ENCODE results near the gene MC4R. TPM values are rescaled to one million over a fixed set of nuclear protein-coding genes. Genes with fewer than 3 reads are reported as not detected.
"Not testable (repeated sequence)": the region's sequence is repeated elsewhere in the genome, so short reads cannot be mapped to it uniquely, and the experiment has no call there.

MC4R gene
- total RNA-seq (not detected), polyA plus RNA-seq (not detected)
- long read RNA-seq, donor 1: 0 reads
- long read RNA-seq, donor 2: 0 reads

DNA sequence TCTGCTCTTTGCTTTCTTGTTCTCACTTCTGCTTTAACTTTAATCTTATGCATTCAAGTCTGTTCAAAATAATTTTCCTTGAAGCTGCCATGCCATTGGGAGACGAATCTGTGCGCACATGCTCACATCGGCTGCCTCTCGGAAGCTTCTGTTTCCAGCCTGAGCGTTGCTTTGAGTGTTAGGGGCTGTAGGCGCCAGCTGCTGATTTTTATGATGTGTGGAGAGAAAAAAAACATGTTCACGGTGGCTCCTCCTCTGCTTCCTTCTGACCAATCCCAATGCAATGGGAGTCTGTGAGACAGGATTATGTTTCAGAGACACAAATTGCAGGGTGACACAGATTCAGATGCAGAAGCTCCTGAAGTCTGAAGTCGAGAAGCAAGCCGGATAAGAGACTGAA lies at the start of gene MC4R:
MC4R (minus strand) TSS at position 180 of the 400 bp plus-strand sequence. CDS start 426 bp downstream, outside the sequence.
- no peaks in the 10 kb centered on the region for H3K9me3 ChIP-seq (ENCODE audit: control insufficient read depth, low read length)
- intact Hi-C loops (cut with DNase I): no loop called here
- WGBS, 2 donors: 0 to 1% methylated on average over 9 of the region's 9 CpGs
- H3K4me3 ChIP-seq (ENCODE audit: low read length in 2 of 2): no peak within 1 kb of the TSS
- ATAC-seq (ENCODE audit: low FRiP score) (no peak), DNase-seq (no peak)
- H3K36me3 ChIP-seq (ENCODE audit: control insufficient read depth in 1 of 2, insufficient read depth in 2 of 2, low read length in 1 of 2): no peaks in the 10 kb centered on the region
- H3K4me1 ChIP-seq (ENCODE audit: control insufficient read depth in 1 of 2, insufficient read depth in 2 of 2, low read length in 2 of 2): no peaks in the 10 kb centered on the region
- H3K27me3 ChIP-seq (ENCODE audit: control insufficient read depth in 1 of 2, insufficient read depth in 2 of 2, low read length in 1 of 2): no peaks in the 10 kb centered on the region
- no peak within 1 kb of the TSS for H3K27ac ChIP-seq (ENCODE audit: low read depth in 1 of 2, low read length in 2 of 2)

DNA sequence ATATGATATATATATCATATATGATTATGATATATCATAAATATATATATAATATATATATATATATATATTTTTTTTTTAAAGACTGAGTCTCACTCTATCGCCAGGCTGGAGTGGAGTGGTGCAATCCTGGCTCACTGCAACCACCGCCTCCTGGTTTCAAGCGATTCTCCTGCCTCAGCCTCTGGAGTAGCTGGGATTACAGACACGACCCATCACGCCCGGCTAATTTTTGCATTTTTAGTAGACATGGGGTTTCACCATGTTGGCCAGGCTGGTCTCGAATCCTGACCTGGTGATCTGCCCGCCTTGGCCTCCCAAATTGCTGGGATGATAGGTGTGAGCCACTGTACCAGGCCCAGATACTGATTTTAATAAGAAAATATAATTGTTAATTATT lies 49.7 kb upstream of the MC4R start:
- DNase-seq; H3K27me3 ChIP-seq (ENCODE audit: control insufficient read depth in 1 of 2, insufficient read depth in 2 of 2, low read length in 1 of 2); H3K4me3 ChIP-seq (ENCODE audit: low read length in 2 of 2); H3K9me3 ChIP-seq (ENCODE audit: control insufficient read depth, low read length); ATAC-seq (ENCODE audit: low FRiP score); intact Hi-C loops (cut with DNase I); H3K27ac ChIP-seq (ENCODE audit: low read depth in 1 of 2, low read length in 2 of 2); H3K4me1 ChIP-seq (ENCODE audit: control insufficient read depth in 1 of 2, insufficient read depth in 2 of 2, low read length in 2 of 2); H3K36me3 ChIP-seq (ENCODE audit: control insufficient read depth in 1 of 2, insufficient read depth in 2 of 2, low read length in 1 of 2): not testable (repeated sequence)
- 95% methylated on average over 8 of the region's 8 CpGs for WGBS, 2 donors

DNA sequence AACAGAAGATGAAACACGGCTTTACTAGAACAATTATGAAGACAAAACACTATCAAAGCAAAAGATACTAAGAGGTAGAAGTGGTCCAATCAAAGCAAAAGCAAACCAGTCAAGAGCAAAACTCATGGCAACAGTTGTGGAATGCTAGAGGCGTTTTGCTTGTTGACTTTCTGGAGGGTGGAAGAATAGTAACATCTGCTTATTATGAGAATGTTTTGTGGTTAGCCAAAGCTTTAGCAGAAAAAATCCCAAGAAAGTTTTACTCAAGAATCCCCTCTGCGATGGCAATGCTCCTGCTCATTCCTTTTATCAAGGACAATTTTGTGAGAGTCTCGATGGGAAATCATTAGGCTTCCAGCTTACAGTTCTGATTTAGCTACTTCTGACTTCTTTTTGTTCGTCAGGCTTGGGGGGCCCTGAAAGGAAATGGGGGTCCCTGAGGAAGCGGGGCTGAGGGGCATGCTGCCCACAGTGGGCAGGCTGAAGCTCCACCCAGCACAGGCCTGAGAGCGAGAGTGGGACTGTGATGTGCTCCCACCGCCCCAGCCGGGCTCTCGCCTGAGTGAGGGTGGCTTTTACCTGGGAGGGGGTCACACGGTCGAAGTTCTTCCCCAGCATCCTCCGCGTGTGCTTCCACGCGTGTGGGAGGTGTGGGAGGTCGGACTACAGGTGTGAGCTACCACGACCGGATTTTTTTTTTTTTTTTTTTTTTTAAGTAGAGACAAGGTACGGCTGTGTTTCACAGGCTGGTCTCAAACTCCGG lies 49.0 kb upstream of the MC4R start:
- Histone ChIP-seq H3K4me1 (ENCODE audit: control insufficient read depth in 1 of 2, insufficient read depth in 2 of 2, low read length in 2 of 2) (no peaks in the 10 kb centered on the region), H3K27me3 (ENCODE audit: control insufficient read depth in 1 of 2, insufficient read depth in 2 of 2, low read length in 1 of 2) (no peaks in the 10 kb centered on the region), H3K36me3 (ENCODE audit: control insufficient read depth in 1 of 2, insufficient read depth in 2 of 2, low read length in 1 of 2) (no peaks in the 10 kb centered on the region), H3K27ac (ENCODE audit: low read depth in 1 of 2, low read length in 2 of 2) (no peak overlapping the region), H3K4me3 (ENCODE audit: low read length in 2 of 2) (no peak overlapping the region), H3K9me3 (ENCODE audit: control insufficient read depth, low read length) (no peaks in the 10 kb centered on the region)
- whole genome bisulfite sequencing, 2 donors: 81 to 84% methylated on average over 21 of the region's 21 CpGs
- ATAC-seq (ENCODE audit: low FRiP score) (no peak), DNase-seq (no peak)
- intact Hi-C loops (cut with DNase I): no loop called here

DNA sequence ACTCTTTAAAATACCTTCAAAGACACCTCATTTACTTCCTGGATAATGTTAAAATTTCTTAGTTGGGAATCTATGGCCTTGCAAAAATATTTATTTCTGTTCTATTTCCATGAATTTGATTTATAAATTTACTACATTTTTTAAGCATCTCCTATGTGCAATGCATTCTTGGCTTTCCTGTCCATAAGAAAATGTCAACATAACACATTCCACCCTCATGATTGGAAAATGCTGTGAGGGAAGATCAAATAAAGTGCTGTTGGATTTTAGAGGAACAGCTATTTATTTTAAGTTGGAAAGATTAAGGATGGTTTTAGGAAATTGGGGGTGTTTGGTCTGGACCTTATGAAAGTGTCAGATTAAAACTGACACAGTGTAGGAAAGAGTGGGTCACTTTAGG lies 45.4 kb upstream of the MC4R start:
- Histone ChIP-seq H3K9me3 (ENCODE audit: control insufficient read depth, low read length) (no peaks in the 10 kb centered on the region), H3K4me3 (ENCODE audit: low read length in 2 of 2) (no peak overlapping the region), H3K27me3 (ENCODE audit: control insufficient read depth in 1 of 2, insufficient read depth in 2 of 2, low read length in 1 of 2) (no peaks in the 10 kb centered on the region), H3K4me1 (ENCODE audit: control insufficient read depth in 1 of 2, insufficient read depth in 2 of 2, low read length in 2 of 2) (no peaks in the 10 kb centered on the region), H3K27ac (ENCODE audit: low read depth in 1 of 2, low read length in 2 of 2) (no peak overlapping the region), H3K36me3 (ENCODE audit: control insufficient read depth in 1 of 2, insufficient read depth in 2 of 2, low read length in 1 of 2) (no peaks in the 10 kb centered on the region)
- intact Hi-C loops (cut with DNase I): no loop called here
- ATAC-seq (ENCODE audit: low FRiP score): no peak
- DNase-seq: no peak

DNA sequence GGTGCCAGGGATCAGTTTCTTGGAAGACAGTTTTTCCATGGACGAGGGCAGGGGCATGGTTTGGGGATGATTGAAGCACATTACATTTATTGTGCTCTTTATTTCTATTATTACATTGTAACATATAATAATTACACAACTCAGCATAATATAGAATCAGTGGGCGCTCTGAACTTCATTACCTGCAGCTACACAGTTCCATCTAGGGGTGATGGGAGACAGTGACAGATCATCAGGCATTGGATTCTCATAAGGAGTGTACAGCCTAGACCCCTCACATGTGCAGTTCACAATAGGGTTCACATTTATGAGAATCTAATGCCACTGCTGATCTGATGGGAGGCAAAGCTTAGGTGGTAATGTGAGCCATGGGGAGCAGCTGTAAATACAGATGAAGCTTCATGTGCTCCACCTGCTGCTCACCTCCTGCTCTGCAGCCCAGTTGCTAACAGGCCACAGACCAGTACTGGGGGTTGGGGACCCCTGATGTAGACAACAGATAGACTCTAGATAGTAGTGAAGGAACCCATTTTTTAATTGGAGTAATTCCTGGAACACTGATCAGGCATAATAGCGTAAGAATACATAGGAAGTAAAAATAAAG lies 41.5 kb upstream of the MC4R start:
- Histone ChIP-seq H3K4me1 (ENCODE audit: control insufficient read depth in 1 of 2, insufficient read depth in 2 of 2, low read length in 2 of 2) (no peaks in the 10 kb centered on the region), H3K4me3 (ENCODE audit: low read length in 2 of 2) (no peak overlapping the region), H3K27me3 (ENCODE audit: control insufficient read depth in 1 of 2, insufficient read depth in 2 of 2, low read length in 1 of 2) (no peaks in the 10 kb centered on the region), H3K9me3 (ENCODE audit: control insufficient read depth, low read length) (no peaks in the 10 kb centered on the region), H3K27ac (ENCODE audit: low read depth in 1 of 2, low read length in 2 of 2) (no peak overlapping the region), H3K36me3 (ENCODE audit: control insufficient read depth in 1 of 2, insufficient read depth in 2 of 2, low read length in 1 of 2) (no peaks in the 10 kb centered on the region)
- intact Hi-C loops (cut with DNase I): no loop called here
- no peak for ATAC-seq (ENCODE audit: low FRiP score)
- no peak for DNase-seq
- 82 to 89% methylated on average over 3 of the region's 3 CpGs for WGBS, 2 donors

DNA sequence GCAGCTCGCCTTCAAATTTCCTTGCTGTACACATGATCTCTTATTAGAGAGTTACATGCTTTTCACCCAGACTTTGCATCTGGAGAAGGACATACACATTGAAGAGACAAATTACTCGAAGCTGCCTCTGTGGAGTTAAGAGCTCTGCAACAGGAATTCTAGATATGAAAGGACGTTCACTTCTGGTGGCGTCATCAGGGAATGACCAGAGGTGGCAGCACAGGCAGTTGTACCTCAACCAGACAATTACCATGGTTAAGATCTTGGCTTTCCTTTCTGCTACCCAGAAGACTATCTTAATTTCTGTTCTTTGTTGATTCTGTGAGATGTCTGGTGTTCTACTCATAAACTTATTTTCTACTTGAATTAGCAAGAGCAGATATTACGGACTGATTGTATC lies 39.1 kb upstream of the MC4R start:
- no peaks in the 10 kb centered on the region for H3K27me3 ChIP-seq (ENCODE audit: control insufficient read depth in 1 of 2, insufficient read depth in 2 of 2, low read length in 1 of 2)
- no peak overlapping the region for H3K4me3 ChIP-seq (ENCODE audit: low read length in 2 of 2)
- H3K4me1 ChIP-seq (ENCODE audit: control insufficient read depth in 1 of 2, insufficient read depth in 2 of 2, low read length in 2 of 2): no peaks in the 10 kb centered on the region
- no peaks in the 10 kb centered on the region for H3K9me3 ChIP-seq (ENCODE audit: control insufficient read depth, low read length)
- ATAC-seq (ENCODE audit: low FRiP score) (no peak), DNase-seq (no peak)
- intact Hi-C loops (cut with DNase I): no loop called here
- H3K27ac ChIP-seq (ENCODE audit: low read depth in 1 of 2, low read length in 2 of 2): no peak overlapping the region
- H3K36me3 ChIP-seq (ENCODE audit: control insufficient read depth in 1 of 2, insufficient read depth in 2 of 2, low read length in 1 of 2): no peaks in the 10 kb centered on the region
- 54 to 58% methylated on average over 5 of the region's 5 CpGs for WGBS, 2 donors

DNA sequence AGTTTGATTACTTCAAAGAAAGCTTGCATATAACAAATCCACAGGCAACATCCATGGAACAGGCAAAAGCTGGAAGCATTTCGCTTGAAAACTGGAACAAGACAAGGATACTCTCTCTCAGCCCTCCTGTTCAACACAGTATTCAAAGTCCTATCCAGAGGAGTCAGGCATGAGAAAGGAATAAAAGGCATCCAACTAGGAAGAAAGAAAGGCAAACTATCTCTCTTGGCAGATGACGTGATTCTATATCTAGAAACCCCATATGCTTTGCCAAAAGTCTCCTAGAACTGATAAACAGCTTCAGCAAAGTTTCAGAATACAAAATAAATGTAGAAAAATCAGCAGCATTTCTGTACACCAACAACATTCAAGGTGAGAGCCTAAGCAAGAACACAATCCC lies 34.1 kb upstream of the MC4R start:
- Histone ChIP-seq H3K4me3 (ENCODE audit: low read length in 2 of 2) (no peak overlapping the region), H3K27me3 (ENCODE audit: control insufficient read depth in 1 of 2, insufficient read depth in 2 of 2, low read length in 1 of 2) (no peaks in the 10 kb centered on the region), H3K9me3 (ENCODE audit: control insufficient read depth, low read length) (no peaks in the 10 kb centered on the region), H3K36me3 (ENCODE audit: control insufficient read depth in 1 of 2, insufficient read depth in 2 of 2, low read length in 1 of 2) (no peaks in the 10 kb centered on the region), H3K27ac (ENCODE audit: low read depth in 1 of 2, low read length in 2 of 2) (no peak overlapping the region), H3K4me1 (ENCODE audit: control insufficient read depth in 1 of 2, insufficient read depth in 2 of 2, low read length in 2 of 2) (no peaks in the 10 kb centered on the region)
- intact Hi-C loops (cut with DNase I): no loop called here
- ATAC-seq (ENCODE audit: low FRiP score): no peak
- no peak for DNase-seq
- 56% methylated on average over 2 of the region's 2 CpGs for WGBS, 2 donors

DNA sequence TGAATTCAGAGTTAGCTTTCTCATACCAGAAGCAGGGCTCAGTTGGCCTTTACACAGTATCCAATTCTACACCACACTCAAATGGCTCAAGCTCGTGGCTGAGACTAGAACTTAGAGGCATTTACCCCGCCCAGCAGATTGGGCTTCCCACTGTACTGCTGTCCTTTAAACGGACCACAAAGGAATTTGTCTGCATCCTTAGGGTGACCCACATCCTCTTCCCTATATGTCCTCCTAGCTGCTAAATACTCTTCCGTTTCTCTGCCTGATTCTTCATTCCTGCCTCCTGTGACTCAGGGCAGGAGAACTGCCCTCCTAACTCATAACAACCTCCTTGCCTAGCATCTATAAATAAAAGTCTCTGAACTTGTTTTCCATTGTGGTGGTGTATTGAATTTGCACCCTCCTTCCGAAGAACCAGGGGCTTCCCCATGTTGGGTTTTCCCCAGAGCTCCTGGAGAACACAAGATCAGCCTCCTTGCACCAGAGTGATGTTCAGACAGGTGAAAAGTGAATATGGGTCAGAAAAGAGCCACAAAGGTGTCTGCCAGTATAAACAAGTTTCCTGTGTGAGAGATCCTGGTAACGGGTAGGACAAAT lies 32.0 kb upstream of the MC4R start:
- DNase-seq: no peak
- Histone ChIP-seq H3K36me3 (ENCODE audit: control insufficient read depth in 1 of 2, insufficient read depth in 2 of 2, low read length in 1 of 2) (no peaks in the 10 kb centered on the region), H3K4me3 (ENCODE audit: low read length in 2 of 2) (no peak overlapping the region), H3K27ac (ENCODE audit: low read depth in 1 of 2, low read length in 2 of 2) (no peak overlapping the region), H3K9me3 (ENCODE audit: control insufficient read depth, low read length) (peaks cover 1% of the 10 kb centered on the region), H3K4me1 (ENCODE audit: control insufficient read depth in 1 of 2, insufficient read depth in 2 of 2, low read length in 2 of 2) (no peaks in the 10 kb centered on the region), H3K27me3 (ENCODE audit: control insufficient read depth in 1 of 2, insufficient read depth in 2 of 2, low read length in 1 of 2) (no peaks in the 10 kb centered on the region)
- intact Hi-C loops (cut with DNase I): no loop called here
- ATAC-seq (ENCODE audit: low FRiP score): no peak
- WGBS, 2 donors: 67 to 68% methylated on average over 6 of the region's 6 CpGs

DNA sequence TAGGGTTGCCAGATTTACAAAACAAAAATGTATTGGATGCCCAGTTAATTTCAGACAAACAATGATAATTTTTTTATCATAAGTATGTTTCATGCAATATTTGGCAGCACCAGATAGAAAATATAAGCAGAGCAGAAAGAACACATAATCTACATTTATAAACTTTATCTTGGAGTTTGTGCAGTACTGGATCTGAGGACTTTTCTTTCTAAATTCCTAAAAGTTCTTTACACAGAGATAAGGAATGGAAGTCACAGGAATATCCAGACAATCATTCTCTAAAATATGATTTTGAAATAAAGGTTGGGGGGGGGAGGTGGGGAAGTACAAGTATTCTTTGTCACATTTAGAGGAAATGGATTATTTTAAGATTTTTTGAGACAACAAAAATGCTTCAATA lies 28.8 kb upstream of the MC4R start:
- Histone ChIP-seq H3K27ac (ENCODE audit: low read depth in 1 of 2, low read length in 2 of 2) (no peak overlapping the region), H3K9me3 (ENCODE audit: control insufficient read depth, low read length) (peaks cover 1% of the 10 kb centered on the region), H3K4me3 (ENCODE audit: low read length in 2 of 2) (no peak overlapping the region), H3K36me3 (ENCODE audit: control insufficient read depth in 1 of 2, insufficient read depth in 2 of 2, low read length in 1 of 2) (no peaks in the 10 kb centered on the region), H3K4me1 (ENCODE audit: control insufficient read depth in 1 of 2, insufficient read depth in 2 of 2, low read length in 2 of 2) (no peaks in the 10 kb centered on the region), H3K27me3 (ENCODE audit: control insufficient read depth in 1 of 2, insufficient read depth in 2 of 2, low read length in 1 of 2) (no peaks in the 10 kb centered on the region)
- ATAC-seq (ENCODE audit: low FRiP score) (no peak), DNase-seq (no peak)
- intact Hi-C loops (cut with DNase I): no loop called here
